ENCODE measurements around the gene USP3. TPM values are rescaled to one million over a fixed set of nuclear protein-coding genes. Genes with fewer than 3 reads are reported as not detected.

Gene USP3
- total RNA-seq, 1 experiment from 2014 or later = 36.6 TPM

- no peak for ATAC-seq
- CTCF ChIA-PET = no interaction called here
- peaks cover 3% of the 10 kb centered on the region; the same call in 1 of the 2 replicates for H3K36me3 Mint-ChIP-seq
These were observed 134.4 kb downstream of the USP3 start for GRCh38 chr15:63638839-63639238.

GRCh38 chr15:63640146-63640545 is 135.8 kb downstream of the USP3 start:
- DNase-seq (ENCODE audit: low spot score) = no peak
- CTCF ChIA-PET = no interaction called here
- no peak overlapping the region for H3K4me3 Mint-ChIP-seq
- no peak for ATAC-seq
- H3K27me3 Mint-ChIP-seq (ENCODE audit: low read depth) = no peaks in the 10 kb centered on the region
- POLR2A ChIA-PET = no interaction called here
- no peak overlapping the region for H3K27ac Mint-ChIP-seq
- H3K36me3 Mint-ChIP-seq = peaks cover 7% of the 10 kb centered on the region; the same call in 1 of the 2 replicates
- no peaks in the 10 kb centered on the region for H3K4me1 Mint-ChIP-seq
- TF ChIP-seq ZNF232 (CRISPR knock-in tag; IDR thresholded peaks at IDR 0.05) (no peak), PRDM15 (CRISPR knock-in tag; IDR thresholded peaks at IDR 0.05) (no peak), ZNF121 (CRISPR knock-in tag; IDR thresholded peaks at IDR 0.05) (no peak), GRHL2 (CRISPR knock-in tag; IDR thresholded peaks at IDR 0.05; ENCODE audit: insufficient replicate concordance, severe bottlenecking) (no peak), GTF2I (CRISPR knock-in tag; conservative IDR thresholded peaks at IDR 0.05) (no peak), ZNF423 (CRISPR knock-in tag; IDR thresholded peaks at IDR 0.05) (no peak), MAX (CRISPR knock-in tag; IDR thresholded peaks at IDR 0.05) (no peak)
- no peaks in the 10 kb centered on the region for H3K9me3 Mint-ChIP-seq

More at GRCh38 chr15:63638839-63639238, 134.4 kb downstream of the USP3 start:
- Mint-ChIP-seq H3K4me3 (no peak overlapping the region), H3K27me3 (ENCODE audit: low read depth) (no peaks in the 10 kb centered on the region), H3K9me3 (no peaks in the 10 kb centered on the region), H3K27ac (no peak overlapping the region), H3K4me1 (no peaks in the 10 kb centered on the region)
- DNase-seq (ENCODE audit: low spot score) = no peak
- POLR2A ChIA-PET = no interaction called here
- TF ChIP-seq IRF2 (CRISPR knock-in tag; IDR thresholded peaks at IDR 0.05; ENCODE audit: borderline replicate concordance, low read depth) (no peak), TP53 (CRISPR knock-in tag; IDR thresholded peaks at IDR 0.05) (no peak), ZNF281 (CRISPR knock-in tag; IDR thresholded peaks at IDR 0.05) (no peak), ZNF423 (CRISPR knock-in tag; IDR thresholded peaks at IDR 0.05) (no peak), ATF6 (CRISPR knock-in tag; IDR thresholded peaks at IDR 0.05) (no peak), FOXK1 (CRISPR knock-in tag; IDR thresholded peaks at IDR 0.05) (no peak), RELA (CRISPR knock-in tag; IDR thresholded peaks at IDR 0.05; ENCODE audit: borderline replicate concordance) (no peak), NFYB (CRISPR knock-in tag; conservative IDR thresholded peaks at IDR 0.05; ENCODE audit: low read depth) (no peak)

Other genes with a start within 250 kb of the USP3 start
- 22.0 to 27.5 TPM (median 25.0 TPM) in 3 replicates for gene APH1B, start 227.0 kb upstream of the USP3 start, total RNA-seq (2021)
- gene CA12, start 122.7 kb upstream of the USP3 start, total RNA-seq (2021) = 2.8 to 3.3 TPM (median 2.8 TPM) in 3 replicates
- gene FBXL22, start 92.8 kb downstream of the USP3 start, total RNA-seq (2021) = 0.46 to 0.73 TPM (median 0.46 TPM) in 3 replicates